Esophagus (tissue), 2 donors: ENCODE data around the gene USHBP1. TPM values are rescaled to one million over a fixed set of nuclear protein-coding genes. Genes with fewer than 3 reads are reported as not detected.

Experiments used
- H3K27ac ChIP-seq, 2 donors: one replicate each; pipeline ENCODE4 v1.5.1; 2013; ENCODE audit warnings: low read depth in 2 of 2, mild to moderate bottlenecking in 2 of 2, inconsistent platforms in 1 of 2, low read length in 1 of 2, moderate library complexity in 1 of 2
- H3K27me3 ChIP-seq, 2 donors: one replicate each; pipeline ENCODE4 v1.6.1; 2013; ENCODE audit warnings: low read length in 2 of 2, control low read depth in 1 of 2, mild to moderate bottlenecking in 1 of 2; ENCODE audit not compliant: insufficient read depth in 2 of 2, control insufficient read depth in 1 of 2
- H3K36me3 ChIP-seq, 2 donors: one replicate each; pipeline ENCODE4 v1.6.1; 2013; ENCODE audit warnings: low read length in 1 of 2; ENCODE audit not compliant: control insufficient read depth in 2 of 2, insufficient read depth in 2 of 2
- H3K4me1 ChIP-seq, 2 donors: one replicate each; pipeline ENCODE4 v1.6.1; 2013; ENCODE audit warnings: low read length in 1 of 2; ENCODE audit not compliant: control insufficient read depth in 2 of 2, insufficient read depth in 2 of 2
- H3K4me3 ChIP-seq, 2 donors: one replicate each; pipeline ENCODE4 v1.5.1; 2013; ENCODE audit warnings: low read length in 2 of 2, mild to moderate bottlenecking in 2 of 2, low read depth in 1 of 2, moderate library complexity in 1 of 2
- H3K9me3 ChIP-seq, 2 donors: one replicate each; pipeline ENCODE4 v1.6.1; 2013; ENCODE audit warnings: mild to moderate bottlenecking in 2 of 2, low read depth in 1 of 2, low read length in 1 of 2, moderate library complexity in 1 of 2; ENCODE audit not compliant: control insufficient read depth in 2 of 2, insufficient read depth in 1 of 2
- WGBS, 2 donors: extraction: QIAGEN DNeasy Blood & Tissue Kit; methylation state at CpG; one replicate each; pipeline ENCODE4 v1.1.7; 2013; 5-methylcytosine and 5-hydroxymethylcytosine counted together
- polyA plus RNA-seq, 2 donors: library from polyadenylated mRNA; stranded (reverse); fragments of 200-250 nt; gene quantifications; one replicate each; pipeline ENCODE4 v1.2.3, GENCODE V29; 2013
- donor health status: healthy with polysubstance abuse.
- donor health status: Bipolar disorder and iron deficiency.

USHBP1 gene
- polyA plus RNA-seq, 2 donors = 1.5 to 2.9 TPM

DNA sequence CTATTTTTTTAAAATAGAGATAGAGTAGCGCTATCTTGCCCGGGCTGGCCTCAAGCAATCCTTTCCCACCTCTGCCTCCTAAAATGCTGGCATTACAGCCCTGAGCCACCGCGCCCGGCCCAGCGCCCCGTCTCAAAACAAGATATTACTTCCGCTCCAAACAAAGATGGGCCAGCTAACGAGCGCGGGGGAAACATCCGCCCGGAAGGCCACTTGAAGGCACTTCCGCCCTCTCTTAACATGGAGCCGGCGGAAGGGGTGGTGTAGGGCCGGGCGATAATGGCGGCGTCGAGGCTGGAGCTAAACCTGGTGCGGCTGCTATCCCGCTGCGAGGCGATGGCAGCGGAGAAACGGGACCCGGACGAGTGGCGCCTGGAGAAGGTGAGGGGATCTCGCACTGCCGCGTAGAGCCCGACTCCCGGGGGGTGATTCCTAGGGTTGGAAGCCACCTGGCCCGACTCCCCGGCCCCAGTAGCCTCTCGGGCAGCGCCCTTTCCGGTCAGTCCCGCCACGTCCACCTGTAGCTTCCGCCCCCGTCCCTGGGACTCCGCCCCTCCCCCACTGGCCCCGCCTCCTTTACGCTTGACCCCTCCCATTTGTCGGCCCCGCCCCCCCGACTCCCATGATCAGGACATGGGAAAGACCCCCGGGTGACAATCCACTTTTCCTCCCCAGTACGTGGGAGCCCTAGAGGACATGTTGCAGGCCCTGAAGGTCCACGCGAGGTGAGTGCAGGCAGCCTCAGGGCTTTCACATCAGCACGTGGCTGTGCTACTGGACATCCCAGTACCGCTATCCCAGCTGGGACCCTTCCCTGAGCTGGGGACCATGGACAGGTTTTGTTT is 49.2 kb downstream of the USHBP1 start, which contains the start of gene USE1:
USE1 (plus strand) TSS at position 231 of the 845 bp plus-strand sequence; CDS start at position 280, 49 bp downstream.
- peaks cover 0 to 13% of the 10 kb centered on the region in 2 donors for H3K4me1 ChIP-seq
- H3K27me3 ChIP-seq = no peaks in the 10 kb centered on the region
- peak within 1 kb of the TSS; percentile 75 to 99 for H3K27ac ChIP-seq
- H3K4me3 ChIP-seq = peak within 1 kb of the TSS; percentile 69 to 73
- H3K9me3 ChIP-seq = no peaks in the 10 kb centered on the region
- WGBS, 2 donors = 3 to 5% methylated on average over 50 to 56 of the region's 56 CpGs
- H3K36me3 ChIP-seq = peaks cover 4 to 40% of the 10 kb centered on the region in 2 donors

DNA sequence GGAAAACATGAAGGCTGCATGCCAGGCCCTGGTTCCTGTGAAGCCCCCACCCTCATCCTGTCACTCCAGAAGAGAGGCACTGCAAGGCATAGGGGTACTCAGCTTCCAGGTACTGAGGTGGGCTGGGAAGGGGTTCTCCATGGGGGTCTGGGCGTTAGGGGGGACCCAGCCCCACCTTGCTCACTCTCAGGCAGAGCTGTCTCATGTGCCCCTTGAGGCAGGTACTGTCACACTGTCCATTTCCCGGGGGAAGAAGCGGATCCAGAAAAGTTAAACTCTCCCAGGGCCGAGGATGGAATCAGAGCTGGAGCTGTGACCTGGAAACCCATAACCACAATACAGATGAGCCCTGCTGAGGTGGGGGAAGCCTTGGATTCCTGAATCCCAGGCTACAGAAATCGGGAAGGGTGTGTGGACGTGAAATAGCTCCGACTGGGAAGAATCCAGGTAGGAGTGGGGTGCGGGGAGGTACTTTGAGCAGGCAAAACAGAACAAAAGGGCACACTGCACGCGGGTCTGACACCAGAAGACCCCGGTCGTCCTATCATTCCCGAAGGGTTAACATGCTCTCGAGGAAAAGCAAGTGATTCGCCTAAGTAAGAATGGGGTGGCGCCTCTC is 49.9 kb downstream of the USHBP1 start:
- 26 to 27% methylated on average over 16 of the region's 16 CpGs for WGBS, 2 donors
- Histone ChIP-seq H3K36me3 (peaks cover 4 to 47% of the 10 kb centered on the region in 2 donors), H3K4me3 (peak overlapping the region; percentile 69 to 73)

GRCh38 chr19:17213334-17213733 is 51.2 kb downstream of the USHBP1 start:
- Histone ChIP-seq H3K27me3 (no peaks in the 10 kb centered on the region), H3K4me3 (no peak overlapping the region), H3K9me3 (no peaks in the 10 kb centered on the region), H3K4me1 (peaks cover 0 to 20% of the 10 kb centered on the region in 2 donors), H3K36me3 (peaks cover 4 to 52% of the 10 kb centered on the region in 2 donors), H3K27ac (no peak overlapping the region)
- 87 to 91% methylated on average over 5 of the region's 5 CpGs for WGBS, 2 donors

More for the DNA sequence above, 49.9 kb downstream of the USHBP1 start:
- Histone ChIP-seq H3K4me1 (peaks cover 0 to 15% of the 10 kb centered on the region in 2 donors), H3K9me3 (no peaks in the 10 kb centered on the region), H3K27me3 (no peaks in the 10 kb centered on the region), H3K27ac (peak overlapping the region; percentile 75 to 99)

DNA sequence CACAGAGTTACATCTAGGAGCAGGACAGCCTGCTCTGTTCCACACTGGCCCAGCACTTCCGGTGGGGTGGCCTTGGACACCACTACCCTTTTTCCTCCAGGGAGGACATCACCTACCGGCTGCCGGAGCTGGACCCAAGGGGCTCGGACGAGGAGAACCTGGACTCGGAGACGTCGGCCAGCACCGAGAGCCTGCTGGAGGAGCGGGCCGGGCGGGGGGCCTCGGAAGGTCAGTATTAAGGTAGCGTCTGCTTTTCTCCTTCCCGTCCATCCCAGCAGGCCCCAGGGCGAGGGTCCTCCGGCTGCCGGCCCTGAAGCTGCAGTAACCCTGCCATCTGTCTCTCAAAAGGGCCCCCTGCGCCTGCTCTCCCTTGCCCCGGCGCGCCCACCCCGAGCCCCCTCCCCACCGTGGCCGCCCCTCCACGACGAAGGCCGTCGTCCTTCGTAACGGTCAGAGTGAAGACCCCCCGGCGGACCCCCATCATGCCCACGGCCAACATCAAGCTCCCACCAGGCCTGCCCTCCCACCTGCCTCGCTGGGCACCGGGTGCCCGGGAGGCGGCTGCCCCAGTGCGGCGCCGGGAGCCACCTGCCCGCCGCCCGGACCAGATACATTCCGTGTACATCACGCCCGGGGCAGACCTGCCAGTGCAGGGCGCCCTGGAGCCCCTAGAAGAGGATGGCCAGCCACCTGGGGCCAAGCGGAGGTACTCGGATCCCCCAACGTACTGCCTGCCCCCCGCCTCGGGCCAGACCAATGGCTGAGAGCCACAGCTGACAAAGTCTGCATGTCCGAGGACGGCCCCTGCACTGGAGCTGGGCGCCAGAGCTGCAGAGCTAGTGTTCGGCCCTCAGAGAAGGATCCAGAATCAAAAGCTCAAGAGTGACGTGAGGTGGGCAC is 52.7 kb downstream of the USHBP1 start:
- no peak overlapping the region for H3K27ac ChIP-seq
- peaks cover 0 to 47% of the 10 kb centered on the region in 2 donors for H3K36me3 ChIP-seq
- H3K9me3 ChIP-seq = no peaks in the 10 kb centered on the region
- H3K27me3 ChIP-seq = no peaks in the 10 kb centered on the region
- H3K4me1 ChIP-seq = peaks cover 0 to 20% of the 10 kb centered on the region in 2 donors
- 93 to 94% methylated on average over 43 to 58 of the region's 58 CpGs for WGBS, 2 donors
- H3K4me3 ChIP-seq = no peak overlapping the region

DNA sequence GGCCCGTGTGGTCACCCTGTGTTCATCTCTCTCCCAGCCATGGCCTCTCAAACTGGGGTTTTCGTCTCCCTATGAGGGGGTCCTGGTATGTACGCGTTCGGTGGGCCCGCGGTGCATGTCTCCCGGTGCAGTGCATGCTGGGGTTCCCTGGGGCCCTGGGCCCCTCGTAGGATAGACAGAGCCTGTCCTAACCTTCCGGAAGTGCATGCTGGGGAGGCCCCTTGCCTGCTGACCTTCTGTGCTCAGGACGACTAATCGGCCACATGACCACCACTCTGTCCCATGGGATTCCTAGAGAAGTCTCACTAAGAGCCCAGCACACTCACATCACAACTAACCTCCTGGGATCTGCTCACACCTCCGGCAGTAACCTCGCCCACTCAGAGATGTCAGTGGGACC is 54.2 kb downstream of the USHBP1 start:
- Histone ChIP-seq H3K36me3 (peaks cover 0 to 60% of the 10 kb centered on the region in 2 donors), H3K27ac (no peak overlapping the region), H3K27me3 (no peaks in the 10 kb centered on the region), H3K4me1 (peaks cover 0 to 14% of the 10 kb centered on the region in 2 donors), H3K4me3 (no peak overlapping the region), H3K9me3 (no peaks in the 10 kb centered on the region)
- 91 to 95% methylated on average over 14 of the region's 14 CpGs for WGBS, 2 donors

DNA sequence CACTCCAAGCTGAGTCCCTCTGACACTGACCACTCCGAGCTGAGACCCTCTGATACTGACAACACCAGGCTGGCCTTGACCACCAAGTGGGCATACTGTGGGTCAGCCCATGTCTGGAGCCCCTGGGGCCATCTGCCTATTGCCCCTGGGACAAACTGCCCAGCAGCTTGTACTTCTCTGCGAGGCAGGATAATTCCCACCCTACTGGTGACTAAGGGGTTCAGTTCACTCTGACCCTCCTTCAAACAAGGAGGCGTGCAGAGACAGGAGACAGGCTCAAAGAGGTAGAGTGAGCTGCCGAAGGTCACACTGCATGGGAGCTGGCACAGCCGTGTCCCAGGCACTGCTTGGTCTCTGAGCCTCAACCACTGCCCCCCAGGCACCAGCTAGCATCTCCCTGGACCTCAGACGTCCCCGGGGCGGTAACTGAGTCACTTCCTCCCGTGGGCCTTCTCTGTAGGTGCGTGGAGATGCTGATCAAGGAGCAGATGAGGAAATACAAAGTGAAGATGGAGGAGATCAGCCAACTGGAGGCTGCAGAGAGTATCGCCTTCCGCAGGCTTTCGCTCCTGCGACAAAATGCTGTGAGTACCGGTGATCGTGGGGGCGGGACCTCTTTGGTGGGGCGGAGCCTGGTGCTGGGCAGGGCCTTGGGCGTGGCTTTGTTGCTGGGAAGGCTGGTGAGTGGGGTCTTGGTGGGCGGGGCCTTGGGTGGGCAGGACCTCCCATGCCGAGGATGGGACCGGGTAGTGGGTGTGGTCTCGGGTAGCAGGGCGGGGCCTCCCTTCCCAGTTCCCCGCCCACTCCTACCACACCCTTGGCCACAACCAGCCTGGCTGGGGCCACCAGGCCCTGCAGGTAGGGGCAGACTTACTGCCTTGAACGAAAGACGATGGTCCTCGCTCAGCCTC is 55.2 kb downstream of the USHBP1 start:
- peaks cover 0 to 60% of the 10 kb centered on the region in 2 donors for H3K36me3 ChIP-seq
- no peaks in the 10 kb centered on the region for H3K9me3 ChIP-seq
- H3K4me1 ChIP-seq = peaks cover 0 to 10% of the 10 kb centered on the region in 2 donors
- H3K4me3 ChIP-seq = no peak overlapping the region
- WGBS, 2 donors = 74 to 82% methylated on average over 27 to 28 of the region's 28 CpGs
- no peaks in the 10 kb centered on the region for H3K27me3 ChIP-seq
- H3K27ac ChIP-seq = no peak overlapping the region

DNA sequence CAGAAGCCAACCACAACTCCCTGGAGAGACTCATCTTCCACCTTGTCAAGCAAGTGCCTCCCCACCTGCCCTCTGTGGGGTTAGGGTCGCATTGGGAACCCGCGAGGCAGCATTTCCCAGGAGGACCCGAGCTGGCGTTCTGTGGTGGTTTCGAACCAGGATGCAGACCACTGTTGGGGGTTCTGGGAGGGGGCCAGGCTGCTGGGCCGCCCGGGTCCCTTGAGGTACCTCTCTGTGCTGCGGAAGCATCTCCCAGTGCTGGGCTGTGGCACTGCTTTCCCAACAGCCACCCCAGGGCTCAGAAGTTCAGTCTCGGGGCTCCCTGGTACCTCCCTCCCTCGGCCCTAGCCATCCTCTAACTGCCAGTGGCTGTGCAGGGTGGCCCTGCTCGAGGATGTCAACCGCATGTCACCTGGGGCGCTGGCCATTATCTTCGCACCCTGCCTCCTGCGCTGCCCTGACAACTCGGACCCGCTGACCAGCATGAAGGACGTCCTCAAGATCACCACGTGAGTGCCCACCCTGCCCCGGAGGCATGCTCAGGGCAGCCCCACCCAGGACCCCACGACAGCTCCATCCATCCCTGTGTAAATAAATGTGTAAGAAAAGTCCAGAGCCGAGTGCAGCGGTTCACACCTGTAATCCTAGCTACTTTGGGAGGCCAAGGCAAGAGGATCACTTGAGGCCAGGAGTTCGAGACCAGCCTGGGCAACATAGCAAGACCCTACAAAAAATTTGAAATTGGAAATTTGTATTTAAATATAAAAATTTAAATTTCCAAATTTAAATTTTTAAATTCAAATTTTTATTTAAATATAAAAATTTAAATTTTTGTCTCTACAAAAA is 57.6 kb downstream of the USHBP1 start:
- no peak overlapping the region for H3K27ac ChIP-seq
- H3K9me3 ChIP-seq = peaks cover 0 to 3% of the 10 kb centered on the region in 2 donors
- H3K4me3 ChIP-seq = no peak overlapping the region
- 91 to 96% methylated on average over 25 of the region's 25 CpGs for WGBS, 2 donors
- H3K27me3 ChIP-seq = no peaks in the 10 kb centered on the region
- peaks cover 0 to 11% of the 10 kb centered on the region in 2 donors for H3K4me1 ChIP-seq
- peaks cover 6 to 59% of the 10 kb centered on the region in 2 donors for H3K36me3 ChIP-seq
